Mesenchymal stem cell (in vitro differentiated cells and primary cell): ENCODE data around the gene PLEKHM2.

ENCODE experiments used
- DNase-seq: peaks from one replicate; pipeline ENCODE4 v3.0.0-alpha.2; 2013
- H2AFZ ChIP-seq: one replicate; pipeline ENCODE4 v1.6.1; 2013; ENCODE audit warnings: low read depth, mild to moderate bottlenecking, control low read depth, inconsistent platforms, low read length, moderate library complexity
- H2AK5ac ChIP-seq: 2 replicates; pipeline ENCODE4 v1.6.1; 2013; ENCODE audit warnings: low read length, moderate library complexity, mild to moderate bottlenecking, inconsistent platforms; ENCODE audit not compliant: severe bottlenecking
- H2BK120ac ChIP-seq: one replicate; pipeline ENCODE4 v1.6.1; 2013; ENCODE audit warnings: low read depth, mild to moderate bottlenecking, inconsistent platforms, low read length, moderate library complexity
- H2BK12ac ChIP-seq, 2 experiments: one replicate each; pipeline ENCODE4 v1.6.1; 2013; ENCODE audit warnings: inconsistent platforms in 2 of 2, low read length in 2 of 2, mild to moderate bottlenecking in 2 of 2, moderate library complexity in 2 of 2, control low read depth in 1 of 2
- H2BK15ac ChIP-seq: one replicate; pipeline ENCODE4 v1.6.1; 2013; ENCODE audit warnings: mild to moderate bottlenecking, low read depth, inconsistent platforms; ENCODE audit not compliant: poor library complexity, severe bottlenecking
- H2BK5ac ChIP-seq: 2 replicates; pipeline ENCODE4 v1.6.1; 2013; ENCODE audit warnings: low read depth, mild to moderate bottlenecking, low read length, control low read depth, inconsistent platforms; ENCODE audit not compliant: poor library complexity, severe bottlenecking
- H3K14ac ChIP-seq, 2 experiments: one replicate each; pipeline ENCODE4 v1.6.1; 2013; ENCODE audit warnings: inconsistent platforms in 2 of 2, low read length in 2 of 2, control low read depth in 1 of 2, mild to moderate bottlenecking in 1 of 2, moderate library complexity in 1 of 2
- H3K18ac ChIP-seq, 2 experiments: one replicate each; pipeline ENCODE4 v1.6.1; 2013; ENCODE audit warnings: inconsistent platforms in 2 of 2, low read length in 2 of 2, control low read depth in 1 of 2, low read depth in 1 of 2, mild to moderate bottlenecking in 1 of 2
- H3K23ac ChIP-seq, 2 experiments: one replicate each; pipeline ENCODE4 v1.6.1; 2013; ENCODE audit warnings: inconsistent platforms in 2 of 2, low read length in 2 of 2, mild to moderate bottlenecking in 2 of 2, moderate library complexity in 2 of 2, control low read depth in 1 of 2
- H3K27ac ChIP-seq: 2 replicates; pipeline ENCODE4 v1.5.1; 2013; ENCODE audit warnings: mild to moderate bottlenecking, moderate library complexity, low read length, control low read depth, inconsistent platforms; ENCODE audit not compliant: poor library complexity, severe bottlenecking
- H3K27me3 ChIP-seq, 2 experiments: 2 replicates each; pipeline versions ENCODE4 v1.6.1 to v1.7.0; 2013; ENCODE audit warnings: low read length in 2 of 2, mild to moderate bottlenecking in 2 of 2, moderate library complexity in 2 of 2, control low read depth in 1 of 2, inconsistent platforms in 1 of 2; ENCODE audit not compliant: control insufficient read depth in 1 of 2, insufficient read depth in 1 of 2
- H3K36me3 ChIP-seq, 2 experiments: 2 replicates each; pipeline versions ENCODE4 v1.6.1 to v1.7.0; 2013; ENCODE audit warnings: low read length in 2 of 2, control low read depth in 1 of 2, inconsistent platforms in 1 of 2, low read depth in 1 of 2, mild to moderate bottlenecking in 1 of 2; ENCODE audit not compliant: insufficient read depth in 2 of 2, control insufficient read depth in 1 of 2
- H3K4ac ChIP-seq, 2 experiments: one replicate each; pipeline ENCODE4 v1.6.1; 2013; ENCODE audit warnings: inconsistent platforms in 2 of 2, low read length in 2 of 2, mild to moderate bottlenecking in 2 of 2, moderate library complexity in 2 of 2, control low read depth in 1 of 2, low read depth in 1 of 2
- H3K4me1 ChIP-seq: 2 replicates; pipeline ENCODE4 v1.6.1; 2013; ENCODE audit warnings: low read depth, low read length, control low read depth; ENCODE audit not compliant: control insufficient read depth, insufficient read depth
- H3K4me2 ChIP-seq: 2 replicates; pipeline ENCODE4 v1.6.1; 2013; ENCODE audit warnings: low read length, mild to moderate bottlenecking, inconsistent platforms; ENCODE audit not compliant: poor library complexity, severe bottlenecking
- H3K4me3 ChIP-seq, 2 experiments: 2 replicates each; pipeline versions ENCODE4 v1.5.1 to v1.7.0; 2013; ENCODE audit warnings: low read length in 2 of 2, mild to moderate bottlenecking in 2 of 2, control low read depth in 1 of 2, low read depth in 1 of 2; ENCODE audit not compliant: insufficient read depth in 1 of 2
- H3K79me1 ChIP-seq: replicated peaks from 2 replicates; pipeline ENCODE4 v1.6.1; 2013; ENCODE audit warnings: mild to moderate bottlenecking, control low read depth, low read length, inconsistent platforms; ENCODE audit not compliant: poor library complexity, severe bottlenecking
- H3K9ac ChIP-seq: 2 replicates; pipeline ENCODE4 v1.7.0; 2013; ENCODE audit warnings: mild to moderate bottlenecking, low read length, moderate library complexity
- H3K9me3 ChIP-seq: 2 replicates; pipeline ENCODE4 v1.7.0; 2013; ENCODE audit warnings: mild to moderate bottlenecking, low read length; ENCODE audit not compliant: control insufficient read depth
- H4K8ac ChIP-seq: one replicate; pipeline ENCODE4 v1.6.1; 2013; ENCODE audit warnings: inconsistent platforms, mild to moderate bottlenecking, low read length, moderate library complexity
- H4K91ac ChIP-seq: one replicate; pipeline ENCODE4 v1.6.1; 2013; ENCODE audit warnings: mild to moderate bottlenecking, low read length, inconsistent platforms
- WGBS: methylation state at CpG from one replicate; pipeline ENCODE4 v1.1.7; 2013; ENCODE audit warnings: mixed read lengths; 5-methylcytosine and 5-hydroxymethylcytosine counted together

PLEKHM2 gene

GRCh38 chr1:15717418-15718125 is 33.5 kb downstream of the PLEKHM2 start:
- Histone ChIP-seq H3K36me3 (peaks cover 57 to 66% of the 10 kb centered on the region in 2 experiments), H2BK12ac (no peak overlapping the region), H3K4me2 (no peak overlapping the region), H3K79me1 (peaks cover 30% of the 10 kb centered on the region), H3K4me3 (no peak overlapping the region), H3K4ac (no peak overlapping the region), H3K9me3 (no peaks in the 10 kb centered on the region), H3K4me1 (no peaks in the 10 kb centered on the region), H4K91ac (no peak overlapping the region), H3K14ac (no peak overlapping the region), H4K8ac (no peak overlapping the region), H2BK120ac (no peak overlapping the region), H2BK15ac (no peak overlapping the region), H2AK5ac (no peak overlapping the region), H3K27me3 (no peaks in the 10 kb centered on the region), H3K27ac (no peak overlapping the region), H3K9ac (no peak overlapping the region), H2BK5ac (no peak overlapping the region), H3K18ac (no peak overlapping the region), H2AFZ (no peak overlapping the region), H3K23ac (no peak overlapping the region)
- no peak for DNase-seq
- 96% methylated on average over 11 of the region's 11 CpGs for WGBS

GRCh38 chr1:15718199-15718601 is 34.1 kb downstream of the PLEKHM2 start:
- H3K79me1 ChIP-seq = peaks cover 29% of the 10 kb centered on the region
- H3K14ac ChIP-seq = no peak overlapping the region
- no peak overlapping the region for H2BK15ac ChIP-seq
- H3K4ac ChIP-seq = no peak overlapping the region
- no peaks in the 10 kb centered on the region for H3K4me1 ChIP-seq
- no peak overlapping the region for H2BK120ac ChIP-seq
- H4K8ac ChIP-seq = no peak overlapping the region
- no peak overlapping the region for H2AFZ ChIP-seq
- H3K23ac ChIP-seq = no peak overlapping the region
- no peaks in the 10 kb centered on the region for H3K27me3 ChIP-seq
- no peak overlapping the region for H2AK5ac ChIP-seq
- 91% methylated on average over 8 of the region's 8 CpGs for WGBS
- no peak overlapping the region for H2BK12ac ChIP-seq
- H3K18ac ChIP-seq = no peak overlapping the region
- H3K9ac ChIP-seq = no peak overlapping the region
- H2BK5ac ChIP-seq = no peak overlapping the region
- no peak for DNase-seq
- H3K27ac ChIP-seq = no peak overlapping the region
- no peak overlapping the region for H4K91ac ChIP-seq
- H3K36me3 ChIP-seq = peaks cover 62 to 73% of the 10 kb centered on the region in 2 experiments
- no peak overlapping the region for H3K4me3 ChIP-seq
- no peaks in the 10 kb centered on the region for H3K9me3 ChIP-seq
- H3K4me2 ChIP-seq = no peak overlapping the region

- Histone ChIP-seq H3K18ac (no peak overlapping the region), H4K8ac (no peak overlapping the region), H3K9ac (no peak overlapping the region), H3K27me3 (no peaks in the 10 kb centered on the region), H3K4me3 (no peak overlapping the region), H3K23ac (no peak overlapping the region), H2BK15ac (no peak overlapping the region), H3K36me3 (peaks cover 67 to 79% of the 10 kb centered on the region in 2 experiments), H3K4me1 (peaks cover 3% of the 10 kb centered on the region), H4K91ac (no peak overlapping the region), H3K9me3 (no peaks in the 10 kb centered on the region), H2BK12ac (no peak overlapping the region), H3K4me2 (no peak overlapping the region), H3K79me1 (peaks cover 25% of the 10 kb centered on the region), H2BK5ac (no peak overlapping the region), H2AFZ (no peak overlapping the region), H2AK5ac (no peak overlapping the region), H3K4ac (no peak overlapping the region), H2BK120ac (no peak overlapping the region), H3K14ac (no peak overlapping the region), H3K27ac (no peak overlapping the region)
- no peak for DNase-seq
- 94% methylated on average over 12 of the region's 12 CpGs for WGBS
Measured at GRCh38 chr1:15719381-15720120, 35.4 kb downstream of the PLEKHM2 start.

- Histone ChIP-seq H3K36me3 (peaks cover 77 to 90% of the 10 kb centered on the region in 2 experiments), H2BK15ac (no peak overlapping the region), H3K9ac (no peak overlapping the region), H3K4me3 (no peak overlapping the region), H4K91ac (no peak overlapping the region), H2AFZ (no peak overlapping the region), H3K27ac (no peak overlapping the region), H3K4me1 (peaks cover 3% of the 10 kb centered on the region), H3K4ac (no peak overlapping the region), H2BK12ac (no peak overlapping the region), H3K4me2 (no peak overlapping the region), H3K9me3 (no peaks in the 10 kb centered on the region), H3K27me3 (no peaks in the 10 kb centered on the region), H2BK120ac (no peak overlapping the region), H3K14ac (no peak overlapping the region), H3K79me1 (peaks cover 18% of the 10 kb centered on the region), H2AK5ac (no peak overlapping the region), H4K8ac (no peak overlapping the region), H2BK5ac (no peak overlapping the region), H3K18ac (no peak overlapping the region), H3K23ac (no peak overlapping the region)
- 100% methylated on average over 3 of the region's 3 CpGs for WGBS
- DNase-seq = no peak
Measured at GRCh38 chr1:15720861-15721260, 36.7 kb downstream of the PLEKHM2 start.
